ENCODE results near the gene EREG.
"Not testable (repeated sequence)": the region's sequence is repeated elsewhere in the genome, so short reads cannot be mapped to it uniquely, and the experiment has no call there.

EREG gene

GRCh38 chr4:74327762-74328161 is 37.2 kb upstream of the EREG start:
- Histone ChIP-seq H3K27me3 (ENCODE audit: low read depth, low read length) (no peaks in the 10 kb centered on the region), H3K4me3 (ENCODE audit: low read depth in 1 of 2, low read length in 2 of 2) (no peak overlapping the region), H3K4me1 (ENCODE audit: control insufficient read depth in 1 of 2, insufficient read depth in 2 of 2, low read length in 2 of 2) (no peaks in the 10 kb centered on the region), H3K27ac (ENCODE audit: low read length) (no peak overlapping the region), H3K36me3 (ENCODE audit: control insufficient read depth in 1 of 2, insufficient read depth in 2 of 2, low read length in 2 of 2) (no peaks in the 10 kb centered on the region), H3K9me3 (ENCODE audit: control insufficient read depth in 1 of 2, low read length in 2 of 2) (no peaks in the 10 kb centered on the region)

GRCh38 chr4:74328501-74328900 is 36.4 kb upstream of the EREG start:
- H3K27ac ChIP-seq (ENCODE audit: low read length): no peak overlapping the region
- no peaks in the 10 kb centered on the region for H3K9me3 ChIP-seq (ENCODE audit: control insufficient read depth in 1 of 2, low read length in 2 of 2)
- no peaks in the 10 kb centered on the region for H3K4me1 ChIP-seq (ENCODE audit: control insufficient read depth in 1 of 2, insufficient read depth in 2 of 2, low read length in 2 of 2)
- H3K27me3 ChIP-seq (ENCODE audit: low read depth, low read length): no peaks in the 10 kb centered on the region
- H3K36me3 ChIP-seq (ENCODE audit: control insufficient read depth in 1 of 2, insufficient read depth in 2 of 2, low read length in 2 of 2): no peaks in the 10 kb centered on the region
- no peak overlapping the region for H3K4me3 ChIP-seq (ENCODE audit: low read depth in 1 of 2, low read length in 2 of 2)

GRCh38 chr4:74329307-74329706 is 35.6 kb upstream of the EREG start:
- no peak overlapping the region for H3K4me3 ChIP-seq (ENCODE audit: low read depth in 1 of 2, low read length in 2 of 2)
- H3K27me3 ChIP-seq (ENCODE audit: low read depth, low read length): no peaks in the 10 kb centered on the region
- H3K27ac ChIP-seq (ENCODE audit: low read length): no peak overlapping the region
- no peaks in the 10 kb centered on the region for H3K4me1 ChIP-seq (ENCODE audit: control insufficient read depth in 1 of 2, insufficient read depth in 2 of 2, low read length in 2 of 2)
- no peaks in the 10 kb centered on the region for H3K36me3 ChIP-seq (ENCODE audit: control insufficient read depth in 1 of 2, insufficient read depth in 2 of 2, low read length in 2 of 2)
- no peaks in the 10 kb centered on the region for H3K9me3 ChIP-seq (ENCODE audit: control insufficient read depth in 1 of 2, low read length in 2 of 2)

- no peak overlapping the region for H3K27ac ChIP-seq (ENCODE audit: low read length)
- no peaks in the 10 kb centered on the region for H3K9me3 ChIP-seq (ENCODE audit: control insufficient read depth in 1 of 2, low read length in 2 of 2)
- H3K4me1 ChIP-seq (ENCODE audit: control insufficient read depth in 1 of 2, insufficient read depth in 2 of 2, low read length in 2 of 2): no peaks in the 10 kb centered on the region
- H3K36me3 ChIP-seq (ENCODE audit: control insufficient read depth in 1 of 2, insufficient read depth in 2 of 2, low read length in 2 of 2): no peaks in the 10 kb centered on the region
- no peaks in the 10 kb centered on the region for H3K27me3 ChIP-seq (ENCODE audit: low read depth, low read length)
- H3K4me3 ChIP-seq (ENCODE audit: low read depth in 1 of 2, low read length in 2 of 2): no peak overlapping the region
These were observed 34.6 kb upstream of the EREG start for GRCh38 chr4:74330295-74330750.

DNA sequence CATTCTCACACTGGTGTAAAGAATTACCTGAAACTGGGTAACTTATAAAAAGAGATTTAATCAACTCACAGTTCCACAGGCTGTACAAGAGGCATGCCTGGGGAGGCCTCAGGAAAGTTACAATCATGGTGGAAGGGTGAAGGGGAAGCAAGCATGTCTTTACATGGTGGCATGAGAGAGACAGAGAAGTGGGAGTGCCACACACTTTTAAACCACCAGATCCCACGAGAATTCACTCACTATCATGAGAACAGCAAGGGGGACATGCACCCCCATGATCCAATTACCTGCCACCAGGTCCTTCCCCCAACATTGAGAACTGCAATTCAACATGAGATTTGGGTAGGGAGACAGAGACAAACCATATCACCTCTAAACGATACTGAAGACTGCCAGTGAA is 33.7 kb upstream of the EREG start:
- Histone ChIP-seq H3K27ac (ENCODE audit: low read length) (no peak overlapping the region), H3K9me3 (ENCODE audit: control insufficient read depth in 1 of 2, low read length in 2 of 2) (no peaks in the 10 kb centered on the region), H3K27me3 (ENCODE audit: low read depth, low read length) (no peaks in the 10 kb centered on the region), H3K4me3 (ENCODE audit: low read depth in 1 of 2, low read length in 2 of 2) (no peak overlapping the region), H3K4me1 (ENCODE audit: control insufficient read depth in 1 of 2, insufficient read depth in 2 of 2, low read length in 2 of 2) (no peaks in the 10 kb centered on the region), H3K36me3 (ENCODE audit: control insufficient read depth in 1 of 2, insufficient read depth in 2 of 2, low read length in 2 of 2) (no peaks in the 10 kb centered on the region)

DNA sequence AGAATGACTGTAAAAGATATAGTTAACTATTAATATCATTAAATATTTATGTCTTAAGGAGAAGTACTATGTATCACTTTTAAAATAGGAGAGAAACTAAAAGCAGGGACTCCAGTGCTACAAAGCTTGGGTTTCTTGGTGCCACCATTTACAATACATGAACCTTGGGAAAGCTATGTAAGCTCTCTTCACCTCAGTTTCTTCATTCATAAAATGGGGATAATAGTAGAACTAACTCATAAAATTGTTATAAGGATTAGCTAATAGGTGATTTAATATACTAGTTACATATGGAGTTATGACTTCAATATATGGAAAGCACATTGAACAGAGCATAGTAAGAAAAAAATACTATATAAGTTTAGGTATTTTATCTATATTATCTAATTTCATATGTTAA is 33.0 kb upstream of the EREG start:
- Histone ChIP-seq H3K27me3 (ENCODE audit: low read depth, low read length) (no peaks in the 10 kb centered on the region), H3K4me1 (ENCODE audit: control insufficient read depth in 1 of 2, insufficient read depth in 2 of 2, low read length in 2 of 2) (no peaks in the 10 kb centered on the region), H3K36me3 (ENCODE audit: control insufficient read depth in 1 of 2, insufficient read depth in 2 of 2, low read length in 2 of 2) (no peaks in the 10 kb centered on the region), H3K9me3 (ENCODE audit: control insufficient read depth in 1 of 2, low read length in 2 of 2) (no peaks in the 10 kb centered on the region), H3K27ac (ENCODE audit: low read length) (no peak overlapping the region), H3K4me3 (ENCODE audit: low read depth in 1 of 2, low read length in 2 of 2) (no peak overlapping the region)

DNA sequence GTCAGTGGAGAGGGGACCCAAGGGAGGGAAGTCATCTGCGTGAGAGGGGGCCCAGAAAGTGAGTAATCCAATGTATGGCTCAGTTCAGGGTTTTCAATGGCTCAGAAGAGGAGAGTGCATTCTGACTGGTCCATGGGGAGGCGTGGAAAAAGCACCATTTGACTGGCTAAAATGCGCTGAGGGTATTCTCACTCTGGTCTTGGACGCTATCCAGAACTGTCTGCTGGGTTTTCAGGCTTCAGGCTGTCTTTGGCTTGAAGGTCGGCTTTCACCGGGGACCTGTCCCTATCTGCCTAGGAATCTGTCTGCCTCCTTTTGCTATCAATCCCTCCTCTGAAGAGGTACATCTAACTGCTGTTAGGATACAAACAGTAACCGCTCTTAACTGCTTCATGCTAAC is 30.3 kb upstream of the EREG start:
- Histone ChIP-seq H3K9me3 (ENCODE audit: control insufficient read depth in 1 of 2, low read length in 2 of 2) (no peaks in the 10 kb centered on the region), H3K27me3 (ENCODE audit: low read depth, low read length) (no peaks in the 10 kb centered on the region), H3K36me3 (ENCODE audit: control insufficient read depth in 1 of 2, insufficient read depth in 2 of 2, low read length in 2 of 2) (no peaks in the 10 kb centered on the region), H3K27ac (ENCODE audit: low read length) (no peak overlapping the region), H3K4me1 (ENCODE audit: control insufficient read depth in 1 of 2, insufficient read depth in 2 of 2, low read length in 2 of 2) (no peaks in the 10 kb centered on the region), H3K4me3 (ENCODE audit: low read depth in 1 of 2, low read length in 2 of 2) (no peak overlapping the region)

GRCh38 chr4:74335341-74336021 is 29.5 kb upstream of the EREG start:
- Histone ChIP-seq H3K27me3 (ENCODE audit: low read depth, low read length) (no peaks in the 10 kb centered on the region), H3K27ac (ENCODE audit: low read length) (no peak overlapping the region), H3K4me3 (ENCODE audit: low read depth in 1 of 2, low read length in 2 of 2) (no peak overlapping the region), H3K9me3 (ENCODE audit: control insufficient read depth in 1 of 2, low read length in 2 of 2) (peaks cover 0 to 3% of the 10 kb centered on the region in 2 donors), H3K36me3 (ENCODE audit: control insufficient read depth in 1 of 2, insufficient read depth in 2 of 2, low read length in 2 of 2) (no peaks in the 10 kb centered on the region), H3K4me1 (ENCODE audit: control insufficient read depth in 1 of 2, insufficient read depth in 2 of 2, low read length in 2 of 2) (no peaks in the 10 kb centered on the region)

- H3K4me1 ChIP-seq (ENCODE audit: control insufficient read depth in 1 of 2, insufficient read depth in 2 of 2, low read length in 2 of 2): no peaks in the 10 kb centered on the region
- no peaks in the 10 kb centered on the region for H3K27me3 ChIP-seq (ENCODE audit: low read depth, low read length)
- no peak overlapping the region for H3K4me3 ChIP-seq (ENCODE audit: low read depth in 1 of 2, low read length in 2 of 2)
- peaks cover 0 to 10% of the 10 kb centered on the region in 2 donors for H3K9me3 ChIP-seq (ENCODE audit: control insufficient read depth in 1 of 2, low read length in 2 of 2)
- no peak overlapping the region for H3K27ac ChIP-seq (ENCODE audit: low read length)
- H3K36me3 ChIP-seq (ENCODE audit: control insufficient read depth in 1 of 2, insufficient read depth in 2 of 2, low read length in 2 of 2): no peaks in the 10 kb centered on the region
These were observed 26.1 kb upstream of the EREG start for GRCh38 chr4:74338792-74339333.

DNA sequence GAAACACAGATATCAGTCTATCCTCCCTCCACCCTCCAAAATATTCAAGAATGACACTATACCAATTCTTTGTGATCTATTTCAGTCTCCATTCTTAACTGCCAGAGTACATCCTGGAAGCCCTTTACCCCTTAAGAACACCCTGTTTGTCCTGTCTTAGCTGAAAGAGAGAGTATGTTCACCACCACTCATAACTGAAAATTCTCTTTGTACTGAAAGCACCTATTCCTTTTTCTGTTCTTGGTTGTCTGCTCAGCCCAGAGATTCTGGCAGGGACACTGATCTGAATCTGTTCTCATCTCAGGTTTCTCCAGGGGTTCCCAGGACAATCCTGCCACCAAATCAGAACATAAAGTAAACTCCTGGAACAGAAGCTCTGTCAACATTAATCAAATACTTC is 25.4 kb upstream of the EREG start:
- no peak overlapping the region for H3K4me3 ChIP-seq (ENCODE audit: low read depth in 1 of 2, low read length in 2 of 2)
- no peaks in the 10 kb centered on the region for H3K4me1 ChIP-seq (ENCODE audit: control insufficient read depth in 1 of 2, insufficient read depth in 2 of 2, low read length in 2 of 2)
- no peaks in the 10 kb centered on the region for H3K27me3 ChIP-seq (ENCODE audit: low read depth, low read length)
- no peaks in the 10 kb centered on the region for H3K36me3 ChIP-seq (ENCODE audit: control insufficient read depth in 1 of 2, insufficient read depth in 2 of 2, low read length in 2 of 2)
- no peak overlapping the region for H3K27ac ChIP-seq (ENCODE audit: low read length)
- H3K9me3 ChIP-seq (ENCODE audit: control insufficient read depth in 1 of 2, low read length in 2 of 2): peaks cover 0 to 17% of the 10 kb centered on the region in 2 donors

- not testable (repeated sequence) for H3K4me3 ChIP-seq (ENCODE audit: low read depth in 1 of 2, low read length in 2 of 2); H3K4me1 ChIP-seq (ENCODE audit: control insufficient read depth in 1 of 2, insufficient read depth in 2 of 2, low read length in 2 of 2); H3K27me3 ChIP-seq (ENCODE audit: low read depth, low read length)
These were observed 24.5 kb upstream of the EREG start for GRCh38 chr4:74340421-74340820.

DNA sequence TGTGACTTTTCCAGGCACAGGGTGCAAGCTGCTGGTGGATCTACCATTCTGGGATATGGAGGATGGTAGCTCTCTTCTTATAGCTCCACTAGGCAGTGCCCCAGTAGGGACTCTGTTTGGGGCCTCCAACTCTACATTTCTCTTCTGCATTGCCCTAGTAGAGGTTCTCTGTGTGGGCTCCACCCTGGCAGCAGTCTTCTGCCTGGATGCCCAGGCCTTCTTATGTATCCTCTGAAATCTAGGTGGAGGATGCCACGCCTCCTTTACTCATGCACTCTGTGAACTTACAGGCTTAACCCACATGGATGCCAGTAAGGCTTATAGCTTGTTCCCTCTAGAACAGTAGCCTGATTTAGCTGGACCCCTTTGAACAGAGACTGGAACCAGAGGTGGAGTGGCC is 20.9 kb upstream of the EREG start:
- Histone ChIP-seq H3K27me3 (ENCODE audit: low read depth, low read length) (no peaks in the 10 kb centered on the region), H3K36me3 (ENCODE audit: control insufficient read depth in 1 of 2, insufficient read depth in 2 of 2, low read length in 2 of 2) (no peaks in the 10 kb centered on the region), H3K4me3 (ENCODE audit: low read depth in 1 of 2, low read length in 2 of 2) (no peak overlapping the region), H3K9me3 (ENCODE audit: control insufficient read depth in 1 of 2, low read length in 2 of 2) (peaks cover 0 to 18% of the 10 kb centered on the region in 2 donors), H3K4me1 (ENCODE audit: control insufficient read depth in 1 of 2, insufficient read depth in 2 of 2, low read length in 2 of 2) (no peaks in the 10 kb centered on the region), H3K27ac (ENCODE audit: low read length) (no peak overlapping the region)

More at GRCh38 chr4:74340421-74340820, 24.5 kb upstream of the EREG start:
- not testable (repeated sequence) for H3K27ac ChIP-seq (ENCODE audit: low read length); H3K36me3 ChIP-seq (ENCODE audit: control insufficient read depth in 1 of 2, insufficient read depth in 2 of 2, low read length in 2 of 2)
- peaks cover 0 to 18% of the 10 kb centered on the region in 2 donors for H3K9me3 ChIP-seq (ENCODE audit: control insufficient read depth in 1 of 2, low read length in 2 of 2)
